ENCODE measurements around the gene TRAPPC2.
"Not testable (repeated sequence)": the region's sequence is repeated elsewhere in the genome, so short reads cannot be mapped to it uniquely, and the experiment has no call there.

Gene TRAPPC2

GRCh38 chrX:13697455-13697854, 37.0 kb downstream of the TRAPPC2 start:
- DNase-seq, result no peak

GRCh38 chrX:13695601-13696115, 38.8 kb downstream of the TRAPPC2 start:
- DNase-seq, result no peak

GRCh38 chrX:13694983-13695382, 39.4 kb downstream of the TRAPPC2 start:
- DNase-seq, result no peak

- no peak for DNase-seq
These were observed 40.1 kb downstream of the TRAPPC2 start for GRCh38 chrX:13694359-13694758.

- no peak for DNase-seq
These were observed 41.0 kb downstream of the TRAPPC2 start for GRCh38 chrX:13693341-13693961.

- no peak for DNase-seq
These were observed 41.6 kb downstream of the TRAPPC2 start for GRCh38 chrX:13692771-13693231.

GRCh38 chrX:13691841-13692371, 42.5 kb downstream of the TRAPPC2 start:
- DNase-seq, result no peak

- no peak for DNase-seq
These were observed 43.6 kb downstream of the TRAPPC2 start for GRCh38 chrX:13690836-13691235.

- DNase-seq, result no peak
These were observed 44.6 kb downstream of the TRAPPC2 start for GRCh38 chrX:13689741-13690211.

GRCh38 chrX:13688958-13689740, 45.3 kb downstream of the TRAPPC2 start, which contains the start of gene RAB9A:
TSS of gene RAB9A (plus strand) at chrX:13689128. CDS start at chrX:13708747, 19,619 bp downstream.
- DNase-seq, result peak; percentile 71 to 78

GRCh38 chrX:13688384-13688957, 45.9 kb downstream of the TRAPPC2 start:
- no peak for DNase-seq

GRCh38 chrX:13687203-13687602, 47.2 kb downstream of the TRAPPC2 start:
- no peak for DNase-seq

GRCh38 chrX:13685126-13685763, 49.2 kb downstream of the TRAPPC2 start:
- DNase-seq, result no peak

GRCh38 chrX:13684361-13684760, 50.1 kb downstream of the TRAPPC2 start:
- DNase-seq, result no peak

- no peak for DNase-seq
These were observed 52.8 kb downstream of the TRAPPC2 start for GRCh38 chrX:13681595-13681994.

- DNase-seq, result not testable (repeated sequence)
These were observed 54.7 kb downstream of the TRAPPC2 start for GRCh38 chrX:13679700-13680099.

- DNase-seq, result no peak
These were observed 57.5 kb downstream of the TRAPPC2 start for GRCh38 chrX:13676885-13677284.

GRCh38 chrX:13673016-13673415, 61.4 kb downstream of the TRAPPC2 start:
- no peak for DNase-seq

GRCh38 chrX:13670197-13670596, 64.2 kb downstream of the TRAPPC2 start:
- DNase-seq, result no peak

GRCh38 chrX:13669755-13670154, 64.7 kb downstream of the TRAPPC2 start:
- DNase-seq, result not testable (repeated sequence)

GRCh38 chrX:13669246-13669737, 65.1 kb downstream of the TRAPPC2 start:
- peak in 1 of 2 donors; percentile 14 for DNase-seq

GRCh38 chrX:13667919-13668318, 66.5 kb downstream of the TRAPPC2 start:
- DNase-seq, result no peak
